HG03175 (cell line): ENCODE results near the gene DARS2.

Experiments used
- ATAC-seq: cut with Tn5 transposase; IDR thresholded peaks from one replicate; pipeline ENCODE4 v1.9.1; 2021; ENCODE audit warnings: mild to moderate bottlenecking, moderate library complexity; ENCODE audit not compliant: unreplicated experiment

Gene DARS2

GRCh38 chr1:173886746-173887611 is 62.5 kb downstream of the DARS2 start:
- ATAC-seq = no peak

DNA sequence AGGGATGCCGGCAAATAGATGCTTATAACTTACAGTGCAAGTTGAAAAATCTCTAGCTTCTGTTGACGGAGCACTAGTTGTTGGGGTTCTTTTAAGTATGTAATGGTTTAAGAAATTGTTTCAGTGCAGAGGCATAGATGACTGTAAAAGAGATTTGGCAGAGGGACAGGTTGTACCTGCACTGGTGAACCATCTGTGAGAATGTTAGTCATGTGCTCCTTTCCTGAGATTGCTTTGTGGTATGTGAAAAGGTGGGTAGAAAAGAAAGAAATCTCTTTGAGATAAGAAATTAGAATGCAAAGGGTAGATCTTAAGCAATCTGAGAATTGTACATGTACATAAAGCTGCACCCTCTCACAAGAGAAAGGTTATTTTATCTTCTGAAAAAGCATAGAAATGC is 63.2 kb downstream of the DARS2 start:
- no peak for ATAC-seq

GRCh38 chr1:173888749-173889148 is 64.3 kb downstream of the DARS2 start:
- ATAC-seq = no peak

GRCh38 chr1:173889885-173890284 is 65.4 kb downstream of the DARS2 start:
- ATAC-seq = no peak

DNA sequence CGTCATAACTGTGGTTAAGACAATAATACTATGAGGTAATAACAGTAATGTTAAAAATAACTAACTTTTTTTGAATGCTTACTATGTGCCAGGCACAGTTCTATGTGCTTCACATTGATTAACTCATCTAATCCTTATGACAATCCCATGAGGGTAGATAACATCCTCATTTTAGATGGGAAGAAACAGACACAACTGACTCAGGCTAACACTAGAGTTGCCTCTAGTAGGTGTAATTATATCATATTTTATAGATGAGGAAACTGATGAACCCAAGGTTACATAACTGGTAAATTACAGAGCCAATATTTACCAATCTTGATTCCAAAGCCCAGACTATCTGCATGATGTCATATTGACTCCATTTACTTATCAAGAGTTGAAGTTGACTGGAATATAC is 69.1 kb downstream of the DARS2 start:
- ATAC-seq = no peak

GRCh38 chr1:173894189-173894588 is 69.7 kb downstream of the DARS2 start:
- ATAC-seq = no peak

DNA sequence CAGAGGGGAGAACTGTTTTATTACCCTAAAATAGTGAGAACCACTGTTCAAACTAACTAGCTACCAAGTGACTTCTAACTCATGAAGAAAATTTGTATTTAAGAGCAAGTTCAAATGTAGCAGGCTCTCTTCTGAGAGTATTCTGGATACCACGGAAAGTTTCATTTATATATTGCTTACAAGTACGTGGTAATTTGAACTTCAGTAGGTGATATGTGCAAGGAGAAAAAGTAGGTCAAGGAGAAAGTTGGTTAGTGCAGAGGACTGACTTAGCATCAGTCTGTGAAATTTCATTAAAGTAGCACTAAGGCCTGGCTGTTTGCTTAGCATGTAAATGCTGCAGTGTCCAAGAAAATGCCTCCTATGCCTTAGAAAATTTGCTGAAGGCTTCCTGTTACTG is 76.0 kb downstream of the DARS2 start:
- ATAC-seq = no peak

DNA sequence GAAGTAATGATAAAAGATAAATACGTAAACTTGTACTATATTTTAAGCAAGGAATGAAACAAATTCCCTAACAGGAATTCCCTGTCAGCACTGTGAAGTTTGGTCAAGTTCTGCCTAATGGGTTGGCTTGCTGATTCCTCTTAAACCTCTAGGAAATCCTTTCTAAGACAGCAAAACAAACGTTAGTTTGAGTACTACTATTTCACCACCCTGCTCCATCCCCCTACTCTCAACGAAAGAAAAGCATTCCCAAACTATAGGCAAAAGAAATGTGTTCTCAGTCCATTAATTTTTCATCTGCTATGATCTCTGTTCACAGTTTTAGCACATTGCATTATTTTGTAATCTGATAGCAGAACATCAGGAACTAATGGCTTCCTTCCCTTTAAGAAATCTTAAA is 76.5 kb downstream of the DARS2 start:
- no peak for ATAC-seq

DNA sequence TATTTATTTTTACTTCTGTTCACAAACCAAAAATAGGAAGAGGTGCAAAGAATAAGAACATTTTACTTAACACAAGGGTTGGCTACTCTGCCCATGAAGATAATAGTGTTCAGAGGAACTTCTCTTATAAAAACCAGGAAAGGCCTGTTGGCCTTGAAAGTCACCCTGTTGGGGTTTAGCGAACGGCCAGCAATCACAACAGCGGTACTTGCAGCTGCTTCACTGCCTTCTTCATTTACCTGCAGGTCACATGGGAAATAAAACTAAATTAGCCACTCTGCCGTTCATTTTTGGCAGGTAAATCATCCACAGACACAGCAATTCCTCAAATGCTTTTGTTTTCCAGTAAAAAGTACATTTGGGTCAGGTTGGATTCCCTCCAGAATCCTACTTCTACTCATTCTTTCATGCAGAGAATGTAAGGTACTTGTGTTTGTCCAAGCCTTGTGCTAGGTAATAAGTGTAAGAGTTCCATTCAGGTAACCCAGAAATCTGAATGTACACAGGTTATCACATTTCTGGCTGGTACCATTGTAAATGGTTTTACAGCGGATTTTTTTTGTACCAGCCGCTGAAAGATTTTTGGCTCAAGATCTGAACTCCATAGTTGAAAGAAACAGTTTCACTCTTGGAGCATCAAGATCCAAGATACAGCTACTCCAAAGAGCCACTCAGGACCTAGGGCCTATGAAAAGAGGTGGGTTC is 79.5 kb downstream of the DARS2 start:
- ATAC-seq = no peak
